Effector memory CD8-positive, alpha-beta T cell (primary cell): ENCODE data around the gene SMURF2.
"Not testable (repeated sequence)": the region's sequence is repeated elsewhere in the genome, so short reads cannot be mapped to it uniquely, and the experiment has no call there.

Experiments
- ATAC-seq: fragments of 150-1000 bp; cut with Tn5 transposase; replicated peaks from 2 replicates; pipeline ENCODE4 v1.10.0; 2021; ENCODE audit warnings: mild to moderate bottlenecking, moderate library complexity
- DNase-seq, 3 experiments: peaks; one replicate each; pipeline ENCODE4 v3.0.0; 2021
- H3K27ac Mint-ChIP-seq, 2 donors: one replicate each; pipeline ENCODE4 v1.8.0; 2022; ENCODE audit warnings: mild to moderate bottlenecking in 2 of 2, mixed read lengths in 2 of 2, moderate library complexity in 2 of 2
- H3K27me3 Mint-ChIP-seq, 2 donors: one replicate each; pipeline ENCODE4 v1.8.0; 2022; ENCODE audit warnings: mixed read lengths in 2 of 2
- H3K36me3 Mint-ChIP-seq: one replicate; pipeline ENCODE4 v1.8.0; 2022; ENCODE audit warnings: mild to moderate bottlenecking, moderate library complexity, mixed read lengths; ENCODE audit not compliant: insufficient read depth
- H3K4me1 Mint-ChIP-seq, 2 donors: one replicate each; pipeline ENCODE4 v1.8.0; 2022; ENCODE audit warnings: low read depth in 2 of 2, mixed read lengths in 2 of 2
- H3K4me3 Mint-ChIP-seq, 2 donors: one replicate each; pipeline ENCODE4 v1.8.0; 2022; ENCODE audit warnings: mild to moderate bottlenecking in 2 of 2, mixed read lengths in 2 of 2, moderate library complexity in 2 of 2
- H3K9me3 Mint-ChIP-seq, 2 donors: one replicate each; pipeline ENCODE4 v1.8.0; 2022; ENCODE audit warnings: mixed read lengths in 2 of 2

SMURF2 gene

DNA sequence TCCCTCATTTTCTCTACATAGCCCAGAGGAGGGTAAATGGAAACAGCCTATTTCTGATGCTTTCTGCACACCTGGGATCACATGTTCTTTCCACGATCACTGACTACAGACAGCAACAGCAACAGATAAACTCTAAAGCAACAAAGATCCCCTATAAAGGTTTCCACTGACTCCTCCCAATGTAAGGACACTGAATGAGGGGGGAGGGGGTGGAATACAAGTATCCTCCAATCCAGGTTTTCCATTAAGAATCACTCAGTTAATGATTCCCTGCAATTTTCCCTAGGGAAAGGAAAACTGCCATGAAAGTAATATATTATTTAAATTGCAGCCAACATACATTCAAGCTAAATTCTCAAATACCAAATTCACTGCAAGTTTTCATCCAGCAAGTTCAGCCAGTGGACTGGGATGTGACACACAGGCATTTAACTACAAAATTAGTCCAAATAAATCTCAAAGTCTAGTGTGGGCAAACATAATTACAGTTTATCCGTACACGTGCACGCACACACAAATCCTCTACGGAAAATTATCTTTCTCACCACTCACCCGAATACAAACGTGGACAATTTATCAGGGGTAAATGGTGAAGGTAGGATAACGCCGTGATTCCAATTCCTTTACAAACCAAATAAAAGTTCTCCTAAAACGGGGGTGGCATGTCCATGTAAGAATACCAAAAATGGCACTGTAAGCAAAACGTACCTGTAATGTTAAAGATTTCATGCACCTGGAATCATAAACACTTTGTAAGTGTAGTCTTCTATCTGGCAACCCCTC, 1.7 kb downstream of the SMURF2 start:
- not testable (repeated sequence) for DNase-seq, H3K9me3 Mint-ChIP-seq, H3K27me3 Mint-ChIP-seq, ATAC-seq
- H3K27ac Mint-ChIP-seq = peak overlapping the region; percentile 96 to 97
- peak overlapping the region; percentile 96 to 98 for H3K4me3 Mint-ChIP-seq
- peaks cover 34 to 47% of the 10 kb centered on the region in 2 donors for H3K4me1 Mint-ChIP-seq
- peaks cover 22% of the 10 kb centered on the region for H3K36me3 Mint-ChIP-seq

DNA sequence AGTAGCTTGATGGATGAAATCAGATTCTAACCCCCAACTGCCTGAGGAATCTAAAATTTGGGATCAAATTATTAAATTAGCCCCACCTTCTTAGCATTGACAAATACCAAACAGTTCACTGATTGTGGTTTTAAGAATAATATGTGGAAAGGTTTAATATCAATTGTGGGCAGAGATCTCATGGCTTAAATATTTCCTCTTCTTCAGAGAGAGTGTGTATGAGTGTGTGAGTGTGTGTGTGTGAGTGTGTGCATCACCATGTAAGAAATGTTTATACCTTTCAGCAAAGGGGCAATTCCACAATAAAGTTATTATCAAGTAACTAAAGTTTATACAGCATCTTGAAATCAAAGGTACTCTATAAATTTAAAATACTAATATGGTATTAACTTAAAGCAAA, 3.2 kb downstream of the SMURF2 start:
- H3K36me3 Mint-ChIP-seq = peaks cover 22% of the 10 kb centered on the region
- peak overlapping the region in 1 of 2 donors; percentile 42 for H3K27ac Mint-ChIP-seq
- DNase-seq (no peak), ATAC-seq (no peak)
- no peaks in the 10 kb centered on the region for H3K9me3 Mint-ChIP-seq
- H3K4me1 Mint-ChIP-seq = peaks cover 34 to 47% of the 10 kb centered on the region in 2 donors
- H3K27me3 Mint-ChIP-seq = no peaks in the 10 kb centered on the region
- H3K4me3 Mint-ChIP-seq = peak overlapping the region; percentile 25 to 96

DNA sequence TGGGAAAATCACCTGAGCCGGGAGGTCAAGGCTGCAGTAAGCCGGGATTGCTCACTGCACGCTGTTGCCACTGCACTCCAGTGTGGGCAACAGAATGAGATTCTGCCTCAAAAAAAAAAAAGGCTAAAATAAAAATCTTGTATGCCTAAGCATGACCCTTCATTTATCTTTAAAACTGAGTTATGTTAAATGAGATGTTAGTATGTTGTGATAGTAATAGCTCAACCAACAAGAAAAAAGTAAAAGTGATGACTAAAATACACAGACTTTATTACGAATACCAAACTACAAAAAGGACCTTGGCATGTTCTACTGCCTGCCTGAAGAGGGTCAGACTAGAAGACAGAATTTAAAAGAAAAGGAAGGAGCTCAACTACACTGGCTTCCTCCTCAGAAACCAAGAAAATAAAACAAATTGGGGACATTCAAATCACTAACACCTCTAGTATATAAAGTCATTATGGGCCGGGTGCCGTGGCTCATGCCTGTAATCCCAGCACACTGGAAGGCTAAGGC, 4.4 kb downstream of the SMURF2 start:
- H3K27me3 Mint-ChIP-seq = no peaks in the 10 kb centered on the region
- ATAC-seq (no peak), DNase-seq (no peak)
- no peaks in the 10 kb centered on the region for H3K9me3 Mint-ChIP-seq
- H3K4me3 Mint-ChIP-seq = peak overlapping the region; percentile 40 to 51
- peaks cover 17% of the 10 kb centered on the region for H3K36me3 Mint-ChIP-seq
- H3K27ac Mint-ChIP-seq = peak overlapping the region in 1 of 2 donors; percentile 50
- peaks cover 34 to 59% of the 10 kb centered on the region in 2 donors for H3K4me1 Mint-ChIP-seq

DNA sequence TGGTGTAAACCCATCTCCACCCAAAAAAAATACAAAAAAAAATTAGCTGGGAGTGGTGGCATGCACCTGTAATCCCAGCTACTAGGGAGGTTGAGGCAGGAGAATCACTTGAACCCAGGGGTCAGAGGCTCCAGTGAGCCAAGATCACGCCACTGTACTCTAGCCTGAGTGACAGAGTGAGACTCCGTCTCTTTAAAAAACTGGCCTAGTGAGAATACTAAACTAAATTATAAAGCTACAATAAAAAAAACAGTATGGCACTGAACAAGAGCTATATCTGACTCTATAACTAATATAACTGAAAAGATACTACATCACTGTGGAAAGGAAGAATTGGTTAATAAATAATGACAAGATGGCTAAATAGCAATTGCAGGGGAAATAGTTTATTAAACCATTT, 6.4 kb downstream of the SMURF2 start:
- peaks cover 27 to 61% of the 10 kb centered on the region in 2 donors for H3K4me1 Mint-ChIP-seq
- ATAC-seq (no peak), DNase-seq (no peak)
- no peaks in the 10 kb centered on the region for H3K27me3 Mint-ChIP-seq
- no peak overlapping the region for H3K27ac Mint-ChIP-seq
- H3K36me3 Mint-ChIP-seq = peaks cover 8% of the 10 kb centered on the region
- H3K4me3 Mint-ChIP-seq = peak overlapping the region in 1 of 2 donors; percentile 29
- H3K9me3 Mint-ChIP-seq = no peaks in the 10 kb centered on the region

GRCh38 chr17:64653985-64654355, 8.1 kb downstream of the SMURF2 start:
- Mint-ChIP-seq H3K27me3 (no peaks in the 10 kb centered on the region), H3K4me3 (no peak overlapping the region), H3K4me1 (peaks cover 21 to 50% of the 10 kb centered on the region in 2 donors), H3K9me3 (no peaks in the 10 kb centered on the region), H3K27ac (peak overlapping the region in 1 of 2 donors; percentile 10), H3K36me3 (peaks cover 8% of the 10 kb centered on the region)
- no peak for DNase-seq
- ATAC-seq = no peak

DNA sequence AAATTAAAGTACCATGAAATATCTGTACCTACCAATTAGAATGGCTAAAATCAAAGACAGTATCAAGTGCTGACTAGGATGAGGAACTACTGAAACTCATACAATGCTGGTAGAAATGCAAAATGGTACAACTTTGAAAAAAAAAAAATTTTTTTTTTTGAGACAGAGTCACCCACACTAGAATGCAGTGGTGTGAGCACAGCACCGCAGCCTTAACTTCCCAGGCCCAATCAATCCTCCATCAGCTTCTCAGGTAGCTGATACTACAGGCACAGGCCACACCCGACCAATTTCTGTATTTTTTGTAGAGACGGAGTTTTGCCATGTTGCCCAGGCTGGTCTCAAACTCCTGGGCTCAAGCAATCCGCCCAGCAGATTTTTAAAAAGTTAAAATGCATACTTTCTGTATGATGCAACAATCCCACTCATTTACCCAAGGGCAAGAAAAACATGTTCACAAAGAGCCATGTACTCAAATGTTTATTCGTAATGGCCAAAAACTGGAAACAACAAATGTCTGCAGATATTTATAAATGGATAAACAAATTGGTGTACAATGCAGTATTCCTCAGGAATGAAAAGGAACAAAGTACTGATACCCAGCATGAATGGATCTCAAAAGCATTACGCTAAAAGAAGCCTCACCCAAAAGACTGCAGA, 8.7 kb downstream of the SMURF2 start:
- ATAC-seq = no peak
- no peak overlapping the region for H3K4me3 Mint-ChIP-seq
- peaks cover 21 to 52% of the 10 kb centered on the region in 2 donors for H3K4me1 Mint-ChIP-seq
- H3K27me3 Mint-ChIP-seq = no peaks in the 10 kb centered on the region
- peak overlapping the region in 1 of 2 donors; percentile 41 for H3K27ac Mint-ChIP-seq
- DNase-seq = no peak
- H3K9me3 Mint-ChIP-seq = no peaks in the 10 kb centered on the region
- H3K36me3 Mint-ChIP-seq = peaks cover 8% of the 10 kb centered on the region

- H3K4me1 Mint-ChIP-seq = peaks cover 13 to 45% of the 10 kb centered on the region in 2 donors
Measured at GRCh38 chr17:64651889-64652288, 10.2 kb downstream of the SMURF2 start.

GRCh38 chr17:64648234-64648633, 13.9 kb downstream of the SMURF2 start:
- no peak for DNase-seq
- H3K9me3 Mint-ChIP-seq = no peaks in the 10 kb centered on the region
- ATAC-seq = no peak
- peak overlapping the region; percentile 26 to 38 for H3K27ac Mint-ChIP-seq
- peaks cover 30% of the 10 kb centered on the region for H3K36me3 Mint-ChIP-seq
- no peaks in the 10 kb centered on the region for H3K27me3 Mint-ChIP-seq
- peaks cover 15 to 36% of the 10 kb centered on the region in 2 donors for H3K4me1 Mint-ChIP-seq
- H3K4me3 Mint-ChIP-seq = no peak overlapping the region

More at GRCh38 chr17:64651889-64652288, 10.2 kb downstream of the SMURF2 start:
- Mint-ChIP-seq H3K36me3 (peaks cover 20% of the 10 kb centered on the region), H3K9me3 (no peaks in the 10 kb centered on the region), H3K27me3 (no peaks in the 10 kb centered on the region), H3K4me3 (no peak overlapping the region), H3K27ac (peak overlapping the region in 1 of 2 donors; percentile 65)
- DNase-seq (no peak), ATAC-seq (no peak)

- Mint-ChIP-seq H3K4me1 (peaks cover 15 to 32% of the 10 kb centered on the region in 2 donors), H3K36me3 (peaks cover 34% of the 10 kb centered on the region), H3K27me3 (no peaks in the 10 kb centered on the region), H3K27ac (peak overlapping the region; percentile 26 to 38), H3K9me3 (no peaks in the 10 kb centered on the region), H3K4me3 (no peak overlapping the region)
- DNase-seq (no peak), ATAC-seq (no peak)
Measured at GRCh38 chr17:64647817-64648216, 14.3 kb downstream of the SMURF2 start.

DNA sequence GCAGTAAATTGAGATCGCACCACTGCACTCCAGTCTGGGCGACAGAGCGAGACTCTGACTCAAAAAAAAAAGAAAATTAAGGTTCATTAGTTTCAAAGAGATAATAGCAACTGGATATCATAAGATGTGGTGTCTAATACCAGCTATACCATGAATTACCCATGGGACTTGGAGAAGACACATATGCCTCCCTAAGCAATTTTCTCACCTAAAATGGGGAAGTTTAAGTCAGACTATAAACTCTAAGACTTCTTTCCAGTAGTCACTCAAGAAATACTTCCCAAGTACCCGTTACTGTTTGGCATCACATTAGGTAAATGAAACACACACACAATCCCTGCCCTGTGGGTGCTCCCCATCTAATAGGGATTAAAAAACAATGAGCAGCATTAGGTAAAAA, 22.6 kb downstream of the SMURF2 start:
- DNase-seq (no peak), ATAC-seq (no peak)
- Mint-ChIP-seq H3K9me3 (no peaks in the 10 kb centered on the region), H3K4me3 (no peak overlapping the region), H3K4me1 (peaks cover 28 to 47% of the 10 kb centered on the region in 2 donors), H3K27ac (no peak overlapping the region), H3K36me3 (peaks cover 13% of the 10 kb centered on the region), H3K27me3 (no peaks in the 10 kb centered on the region)

- no peaks in the 10 kb centered on the region for H3K9me3 Mint-ChIP-seq
- H3K4me1 Mint-ChIP-seq = peaks cover 32 to 52% of the 10 kb centered on the region in 2 donors
- ATAC-seq = no peak
- no peak overlapping the region for H3K4me3 Mint-ChIP-seq
- H3K36me3 Mint-ChIP-seq = peaks cover 13% of the 10 kb centered on the region
- H3K27me3 Mint-ChIP-seq = no peaks in the 10 kb centered on the region
- no peak overlapping the region for H3K27ac Mint-ChIP-seq
- no peak for DNase-seq
Measured at GRCh38 chr17:64638552-64639203, 23.4 kb downstream of the SMURF2 start.

GRCh38 chr17:64635647-64636305, 26.3 kb downstream of the SMURF2 start:
- no peaks in the 10 kb centered on the region for H3K9me3 Mint-ChIP-seq
- H3K4me3 Mint-ChIP-seq = no peak overlapping the region
- peak overlapping the region; percentile 17 to 70 for H3K27ac Mint-ChIP-seq
- no peaks in the 10 kb centered on the region for H3K27me3 Mint-ChIP-seq
- ATAC-seq (no peak), DNase-seq (no peak)
- peaks cover 33 to 60% of the 10 kb centered on the region in 2 donors for H3K4me1 Mint-ChIP-seq
- H3K36me3 Mint-ChIP-seq = peaks cover 9% of the 10 kb centered on the region

- no peak overlapping the region for H3K4me3 Mint-ChIP-seq
- peak overlapping the region in 1 of 2 donors; percentile 25 for H3K27ac Mint-ChIP-seq
- no peaks in the 10 kb centered on the region for H3K27me3 Mint-ChIP-seq
- H3K9me3 Mint-ChIP-seq = no peaks in the 10 kb centered on the region
- no peak for DNase-seq
- H3K4me1 Mint-ChIP-seq = peaks cover 42 to 65% of the 10 kb centered on the region in 2 donors
- peak; percentile 29 for ATAC-seq
- peaks cover 9% of the 10 kb centered on the region for H3K36me3 Mint-ChIP-seq
Measured at GRCh38 chr17:64634218-64634617, 27.9 kb downstream of the SMURF2 start.
